Mammary epithelial cell (primary cell): ENCODE data around the gene HOXA6.
A peak's percentile ranks its signal among the peaks of the same experiment; 100 is the strongest.

Source experiments
- EZH2 ChIP-seq: IDR thresholded peaks from 2 replicates; pipeline ENCODE4 v1.6.1; 2012; ENCODE audit warnings: low read length, inconsistent platforms, borderline replicate concordance
- TF ChIP-seq, protein P1 (sequence below), 2 donors: IDR thresholded peaks in 1 of 2; conservative IDR thresholded peaks in 1 of 2; 2 replicates each; pipeline ENCODE4 v1.5.1; 2011 to 2012; ENCODE audit warnings: inconsistent platforms in 2 of 2, low read length in 2 of 2, mild to moderate bottlenecking in 2 of 2, control low read depth in 1 of 2, low read depth in 1 of 2; ENCODE audit not compliant: insufficient read depth in 1 of 2; ENCODE audit errors: extremely low read depth in 1 of 2

DNA sequence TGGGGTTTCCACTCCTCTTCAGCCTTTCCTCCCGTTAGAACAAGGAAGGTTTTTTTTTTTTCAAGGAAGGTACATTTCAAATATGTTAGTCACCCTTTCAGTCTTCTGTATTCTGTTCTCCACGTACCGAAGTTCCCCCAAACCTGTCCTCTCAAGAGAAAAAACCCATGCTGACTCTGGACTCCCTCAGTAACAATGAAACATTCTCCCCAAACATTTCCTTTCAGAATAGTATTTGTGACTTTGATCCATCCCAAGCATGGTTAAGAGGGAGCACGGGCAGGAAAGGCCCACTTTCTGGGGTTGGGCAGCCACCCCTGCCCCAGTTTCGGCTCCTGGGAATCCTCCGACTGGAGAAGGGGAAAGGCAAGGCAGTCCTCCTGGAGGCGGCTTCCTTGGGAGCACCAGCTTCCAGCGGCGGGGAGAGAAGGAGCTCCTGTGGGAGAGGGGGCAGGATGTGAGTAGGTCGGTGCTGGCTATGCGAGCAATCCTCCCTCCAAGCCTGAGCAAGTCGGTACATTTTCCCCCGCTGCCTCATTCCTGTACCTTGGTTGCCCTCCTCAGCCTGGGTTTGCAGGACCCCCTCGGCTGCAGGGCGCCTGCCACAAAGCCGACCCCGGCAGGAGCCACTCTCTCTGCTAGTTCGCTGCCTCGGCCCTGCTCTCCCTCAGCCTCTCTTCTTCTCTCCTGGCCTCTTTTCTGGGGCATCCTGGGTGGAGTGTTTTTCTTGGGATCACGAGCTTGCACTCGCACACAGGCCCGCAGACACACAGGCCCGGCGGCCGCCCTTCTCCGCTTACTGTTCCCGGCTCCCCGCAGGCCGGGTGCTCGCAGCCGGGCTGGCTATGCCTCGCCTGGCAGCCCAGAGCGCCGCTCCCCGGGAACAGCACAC lies 49.6 kb downstream of the HOXA6 start:
- TF ChIP-seq, protein P1, sequence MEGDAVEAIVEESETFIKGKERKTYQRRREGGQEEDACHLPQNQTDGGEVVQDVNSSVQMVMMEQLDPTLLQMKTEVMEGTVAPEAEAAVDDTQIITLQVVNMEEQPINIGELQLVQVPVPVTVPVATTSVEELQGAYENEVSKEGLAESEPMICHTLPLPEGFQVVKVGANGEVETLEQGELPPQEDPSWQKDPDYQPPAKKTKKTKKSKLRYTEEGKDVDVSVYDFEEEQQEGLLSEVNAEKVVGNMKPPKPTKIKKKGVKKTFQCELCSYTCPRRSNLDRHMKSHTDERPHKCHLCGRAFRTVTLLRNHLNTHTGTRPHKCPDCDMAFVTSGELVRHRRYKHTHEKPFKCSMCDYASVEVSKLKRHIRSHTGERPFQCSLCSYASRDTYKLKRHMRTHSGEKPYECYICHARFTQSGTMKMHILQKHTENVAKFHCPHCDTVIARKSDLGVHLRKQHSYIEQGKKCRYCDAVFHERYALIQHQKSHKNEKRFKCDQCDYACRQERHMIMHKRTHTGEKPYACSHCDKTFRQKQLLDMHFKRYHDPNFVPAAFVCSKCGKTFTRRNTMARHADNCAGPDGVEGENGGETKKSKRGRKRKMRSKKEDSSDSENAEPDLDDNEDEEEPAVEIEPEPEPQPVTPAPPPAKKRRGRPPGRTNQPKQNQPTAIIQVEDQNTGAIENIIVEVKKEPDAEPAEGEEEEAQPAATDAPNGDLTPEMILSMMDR (conservative IDR thresholded peaks at IDR 0.05 in 1 of 2, IDR thresholded peaks at IDR 0.05 in 1 of 2; ENCODE audit: extremely low read depth in 1 of 2, insufficient read depth in 1 of 2, low read depth in 1 of 2, low read length in 2 of 2), result peak in 1 of 2 donors; percentile 50
- no peak for TF ChIP-seq EZH2
